ENCODE measurements around the gene UST.

UST gene

DNA sequence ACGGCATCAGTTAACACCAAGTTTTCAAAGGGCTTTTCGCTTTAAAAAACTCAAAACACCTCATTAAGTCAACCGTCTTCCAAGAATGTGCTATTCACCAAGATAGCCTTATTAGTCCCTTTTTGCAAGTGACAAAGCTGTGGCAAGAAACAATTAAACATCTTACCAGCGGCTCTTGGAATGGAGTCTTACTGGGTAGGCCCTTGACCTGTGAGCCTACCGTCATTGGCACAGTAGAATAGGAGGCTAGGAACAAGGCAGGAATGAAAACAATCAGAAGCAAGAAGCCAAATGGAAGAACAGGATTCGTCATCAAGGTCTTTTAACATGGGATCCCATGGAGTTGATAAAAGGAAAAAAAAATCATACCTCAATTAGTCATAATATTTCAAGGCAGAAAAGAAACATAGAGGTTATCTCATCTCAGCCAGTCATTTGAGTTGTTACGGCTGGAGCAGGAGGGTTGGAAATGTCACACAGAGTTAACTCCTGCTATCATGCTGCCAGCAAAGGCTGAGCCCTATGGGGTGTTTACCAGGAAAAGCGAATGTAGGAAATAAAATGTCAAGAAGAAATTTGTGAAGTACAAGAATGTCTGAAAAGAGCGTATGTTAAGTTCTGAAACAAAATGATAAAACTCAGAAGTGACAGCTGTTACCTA, 236.4 kb downstream of the UST start:
- Mint-ChIP-seq H3K36me3 (no peaks in the 10 kb centered on the region), H3K9me3 (ENCODE audit: low read depth) (no peaks in the 10 kb centered on the region)

DNA sequence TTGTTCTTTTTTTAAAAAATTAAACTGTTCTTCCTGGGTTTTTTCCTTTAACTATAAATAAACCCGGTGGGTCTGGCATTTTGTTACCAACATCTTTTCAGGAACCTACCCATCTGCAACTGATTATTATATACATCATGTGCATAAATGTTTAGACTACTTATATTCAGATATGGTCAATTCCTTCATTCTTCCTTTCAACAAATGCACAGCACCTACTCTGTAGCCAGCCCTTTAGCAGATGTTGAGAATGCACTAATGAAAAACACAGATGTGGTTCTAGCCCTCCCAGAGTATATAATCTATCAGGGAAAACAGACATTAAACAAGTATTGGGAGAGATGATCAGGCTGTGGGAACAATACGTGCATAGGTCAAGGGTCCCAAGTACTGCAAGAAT, 237.1 kb downstream of the UST start:
- Mint-ChIP-seq H3K4me3 (no peak overlapping the region), H3K9me3 (ENCODE audit: low read depth) (no peaks in the 10 kb centered on the region), H3K27ac (no peak overlapping the region), H3K36me3 (no peaks in the 10 kb centered on the region), H3K27me3 (peaks cover 2% of the 10 kb centered on the region), H3K4me1 (ENCODE audit: low read depth) (no peaks in the 10 kb centered on the region)

More for the DNA sequence above, 236.4 kb downstream of the UST start:
- no peak overlapping the region for H3K27ac Mint-ChIP-seq
- H3K27me3 Mint-ChIP-seq = peaks cover 2% of the 10 kb centered on the region
- no peaks in the 10 kb centered on the region for H3K4me1 Mint-ChIP-seq (ENCODE audit: low read depth)
- H3K4me3 Mint-ChIP-seq = no peak overlapping the region

DNA sequence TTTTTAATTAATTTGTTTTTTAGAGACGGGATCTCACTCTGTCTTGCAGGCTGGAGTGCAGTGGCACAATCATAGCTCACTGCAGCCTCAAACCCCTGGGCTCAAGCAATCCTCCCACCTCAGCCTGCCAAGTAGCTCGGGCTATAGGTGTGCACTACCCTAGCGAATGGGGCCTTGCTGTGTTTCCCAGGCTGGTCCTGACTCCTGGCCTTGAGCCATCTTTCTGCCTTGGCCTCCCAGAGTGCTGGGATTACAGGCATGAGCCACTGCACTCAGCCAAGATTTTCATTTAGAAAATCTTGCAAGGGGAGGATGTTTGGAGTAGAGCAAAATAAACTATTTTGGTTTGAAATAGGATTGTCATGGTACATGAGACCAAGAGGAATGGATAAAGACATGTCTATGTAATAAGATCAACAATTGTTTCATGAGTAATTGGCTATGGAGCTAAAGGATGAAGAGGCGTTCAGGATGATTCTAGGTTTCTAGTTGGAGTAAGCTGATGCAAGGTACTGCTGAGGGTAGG, 237.8 kb downstream of the UST start:
- H3K9me3 Mint-ChIP-seq (ENCODE audit: low read depth) = no peaks in the 10 kb centered on the region
- no peaks in the 10 kb centered on the region for H3K4me1 Mint-ChIP-seq (ENCODE audit: low read depth)
- no peak overlapping the region for H3K4me3 Mint-ChIP-seq
- H3K27me3 Mint-ChIP-seq = peaks cover 2% of the 10 kb centered on the region
- H3K27ac Mint-ChIP-seq = no peak overlapping the region
- H3K36me3 Mint-ChIP-seq = no peaks in the 10 kb centered on the region

DNA sequence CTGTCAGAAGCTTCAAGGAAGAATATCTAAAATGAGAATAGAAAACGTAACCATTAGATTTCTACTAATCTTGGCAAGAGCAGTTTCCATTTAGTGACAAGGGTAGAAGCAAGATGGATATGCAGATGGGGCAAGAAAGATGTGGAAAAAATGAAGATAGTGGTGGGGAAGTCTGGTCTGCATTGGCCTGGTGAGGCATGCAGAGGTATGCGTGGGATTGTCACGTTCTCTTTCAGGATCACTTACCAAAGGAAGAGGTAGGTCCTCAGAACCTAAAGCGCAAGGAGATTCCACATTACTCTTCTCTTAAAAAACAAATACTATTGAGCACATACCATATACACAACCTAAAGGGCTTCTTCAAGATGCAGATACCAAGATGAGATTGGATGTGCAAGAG, 238.7 kb downstream of the UST start:
- H3K27ac Mint-ChIP-seq = no peak overlapping the region
- H3K9me3 Mint-ChIP-seq (ENCODE audit: low read depth) = no peaks in the 10 kb centered on the region
- H3K27me3 Mint-ChIP-seq = peaks cover 2% of the 10 kb centered on the region
- H3K36me3 Mint-ChIP-seq = no peaks in the 10 kb centered on the region
- no peak overlapping the region for H3K4me3 Mint-ChIP-seq
- no peaks in the 10 kb centered on the region for H3K4me1 Mint-ChIP-seq (ENCODE audit: low read depth)

DNA sequence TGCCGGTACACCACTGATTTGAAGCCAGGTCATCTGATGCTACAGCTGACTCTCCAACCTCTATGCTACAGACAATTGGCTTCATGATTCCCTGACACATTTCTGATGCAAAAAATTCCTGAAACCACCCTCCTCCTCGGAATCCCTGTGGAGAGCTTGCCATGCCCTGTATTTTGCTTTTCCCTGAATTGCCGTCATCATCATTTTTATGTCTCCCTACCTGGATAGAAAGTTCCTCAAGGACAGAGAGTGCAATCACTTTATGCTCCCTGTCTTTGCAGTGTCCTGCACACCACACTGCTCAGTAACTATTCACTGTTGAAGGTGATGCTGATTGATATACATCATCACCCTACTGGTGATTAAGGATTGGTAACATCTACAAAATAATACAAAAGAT, 239.8 kb downstream of the UST start:
- H3K36me3 Mint-ChIP-seq = no peaks in the 10 kb centered on the region
- no peaks in the 10 kb centered on the region for H3K4me1 Mint-ChIP-seq (ENCODE audit: low read depth)
- peaks cover 2% of the 10 kb centered on the region for H3K27me3 Mint-ChIP-seq
- no peak overlapping the region for H3K4me3 Mint-ChIP-seq
- H3K9me3 Mint-ChIP-seq (ENCODE audit: low read depth) = no peaks in the 10 kb centered on the region
- no peak overlapping the region for H3K27ac Mint-ChIP-seq

DNA sequence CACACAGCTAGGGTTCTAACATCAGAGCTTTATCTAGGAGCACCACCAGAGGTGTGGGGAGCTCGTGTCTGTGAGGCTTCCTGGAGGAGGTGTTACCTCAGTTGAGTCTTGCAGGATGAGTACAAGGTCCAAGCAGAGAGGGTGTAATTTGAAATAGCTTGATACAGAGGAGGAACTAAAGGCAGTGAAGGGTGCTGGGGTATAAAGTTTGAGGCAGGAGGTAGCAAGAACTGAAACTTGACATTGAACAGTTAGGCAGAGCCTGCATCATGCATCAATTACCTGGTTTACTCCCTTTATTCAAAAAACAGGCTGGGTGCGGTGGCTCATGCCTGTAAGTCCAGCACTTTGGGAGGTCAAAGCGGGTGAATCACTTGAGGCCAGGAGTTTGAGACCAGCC, 241.2 kb downstream of the UST start:
- Mint-ChIP-seq H3K36me3 (peaks cover 2% of the 10 kb centered on the region), H3K27me3 (peaks cover 2% of the 10 kb centered on the region), H3K27ac (no peak overlapping the region), H3K9me3 (ENCODE audit: low read depth) (no peaks in the 10 kb centered on the region), H3K4me1 (ENCODE audit: low read depth) (no peaks in the 10 kb centered on the region), H3K4me3 (no peak overlapping the region)

DNA sequence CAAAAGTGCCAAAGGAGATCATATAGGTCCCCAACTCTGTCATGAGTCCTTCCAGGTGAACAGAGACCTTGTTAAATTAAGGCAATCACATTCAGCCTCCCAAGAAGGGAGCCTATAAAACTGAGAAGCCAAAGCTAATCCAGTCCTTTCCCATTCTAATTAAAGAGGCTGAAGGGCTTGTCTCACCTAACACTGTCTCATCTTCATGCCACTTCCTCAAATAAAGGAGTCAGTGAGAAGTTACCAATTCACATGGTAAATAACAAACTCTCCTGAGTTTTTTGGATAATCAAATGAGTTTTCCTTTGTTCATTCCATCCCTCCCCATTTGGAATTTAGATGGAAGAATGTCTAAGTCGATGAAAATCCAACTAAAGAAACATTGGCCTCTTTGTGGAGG, 242.8 kb downstream of the UST start:
- H3K27me3 Mint-ChIP-seq = peaks cover 2% of the 10 kb centered on the region
- H3K36me3 Mint-ChIP-seq = peaks cover 5% of the 10 kb centered on the region
- H3K4me3 Mint-ChIP-seq = no peak overlapping the region
- no peaks in the 10 kb centered on the region for H3K4me1 Mint-ChIP-seq (ENCODE audit: low read depth)
- H3K27ac Mint-ChIP-seq = no peak overlapping the region
- H3K9me3 Mint-ChIP-seq (ENCODE audit: low read depth) = no peaks in the 10 kb centered on the region

DNA sequence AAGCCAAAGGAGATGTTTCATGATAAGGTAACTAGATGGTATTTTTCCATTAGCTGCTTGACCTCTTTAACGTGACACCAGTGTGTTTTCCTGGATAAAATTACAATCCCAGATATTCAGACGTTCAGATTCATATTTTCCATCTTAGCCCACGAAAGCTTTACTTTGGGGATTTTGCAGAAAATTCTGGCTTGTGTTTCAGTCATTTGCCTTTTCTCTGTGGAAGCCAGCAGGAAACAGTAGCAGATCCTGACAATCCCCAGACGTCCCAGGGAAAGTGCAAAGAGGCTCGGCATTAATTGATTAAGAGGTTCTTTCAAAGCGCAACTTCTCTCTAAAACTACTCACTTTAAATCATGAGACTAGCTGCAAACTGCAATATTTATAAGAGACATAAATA, 243.6 kb downstream of the UST start:
- Mint-ChIP-seq H3K9me3 (ENCODE audit: low read depth) (no peaks in the 10 kb centered on the region), H3K4me1 (ENCODE audit: low read depth) (no peaks in the 10 kb centered on the region), H3K36me3 (peaks cover 6% of the 10 kb centered on the region), H3K4me3 (no peak overlapping the region), H3K27ac (no peak overlapping the region), H3K27me3 (peaks cover 2% of the 10 kb centered on the region)

DNA sequence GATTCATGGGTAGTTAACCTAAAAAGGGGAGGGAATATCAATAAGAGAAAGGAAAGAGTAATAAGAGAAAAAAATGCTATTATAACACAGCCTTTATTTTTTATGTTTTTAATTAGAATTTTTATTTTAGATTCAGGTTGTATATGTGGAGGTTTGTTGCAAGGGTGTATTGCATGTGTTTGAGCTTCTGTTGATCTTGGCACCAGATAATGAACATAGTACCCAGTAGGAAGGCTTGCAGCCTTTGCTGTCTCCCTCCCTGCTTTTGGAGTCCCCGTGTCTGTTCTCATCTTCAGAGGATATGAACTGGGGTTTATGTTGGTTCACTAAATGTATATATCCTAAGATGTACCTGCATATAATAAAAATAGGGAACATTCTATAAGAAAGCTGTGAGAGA, 250.0 kb downstream of the UST start:
- no peak overlapping the region for H3K27ac Mint-ChIP-seq
- H3K4me3 Mint-ChIP-seq = no peak overlapping the region
- peaks cover 8% of the 10 kb centered on the region for H3K4me1 Mint-ChIP-seq (ENCODE audit: low read depth)
- peaks cover 5% of the 10 kb centered on the region for H3K9me3 Mint-ChIP-seq (ENCODE audit: low read depth)
- H3K27me3 Mint-ChIP-seq = no peaks in the 10 kb centered on the region
- H3K36me3 Mint-ChIP-seq = peaks cover 13% of the 10 kb centered on the region

DNA sequence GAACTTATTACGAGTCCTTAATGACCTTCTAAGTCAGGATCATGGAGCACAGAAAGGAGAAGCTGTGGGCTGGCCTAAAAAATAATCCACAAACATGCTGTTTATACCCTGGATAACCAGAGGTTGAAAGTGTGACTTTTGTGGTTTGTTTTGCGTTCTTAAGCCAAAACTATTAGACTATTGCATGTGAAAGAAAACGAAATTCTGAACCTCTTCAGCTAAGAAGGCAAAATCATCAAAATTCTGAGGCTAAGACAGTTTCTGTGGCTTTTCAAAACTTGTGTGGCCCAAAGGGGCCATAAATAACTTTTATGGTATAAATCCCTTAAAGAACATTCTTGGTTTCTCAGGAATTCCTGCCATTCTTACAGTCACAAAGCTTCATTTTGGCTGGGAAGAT, 251.0 kb downstream of the UST start:
- Mint-ChIP-seq H3K27ac (no peak overlapping the region), H3K9me3 (ENCODE audit: low read depth) (peaks cover 5% of the 10 kb centered on the region), H3K36me3 (peaks cover 11% of the 10 kb centered on the region), H3K27me3 (no peaks in the 10 kb centered on the region), H3K4me1 (ENCODE audit: low read depth) (peaks cover 8% of the 10 kb centered on the region), H3K4me3 (no peak overlapping the region)

DNA sequence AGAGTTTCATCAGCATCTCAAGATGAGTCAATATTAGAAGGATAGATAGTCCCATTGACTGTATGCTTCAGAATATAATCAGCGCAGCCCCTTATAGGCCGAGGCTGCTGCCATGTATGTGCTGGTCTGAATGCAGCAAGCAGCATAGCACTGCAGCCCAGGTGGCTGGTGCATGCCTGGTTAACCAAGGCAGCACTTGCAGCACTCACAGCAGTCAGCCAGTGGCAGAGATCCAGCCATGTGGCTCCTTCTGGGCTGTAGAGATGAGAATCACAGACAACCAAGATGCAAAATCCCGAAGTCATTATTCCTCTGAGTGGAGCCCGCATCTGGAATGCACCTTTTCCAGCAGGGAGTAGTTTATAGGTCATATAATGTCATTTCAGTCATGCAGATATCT, 251.9 kb downstream of the UST start:
- Mint-ChIP-seq H3K4me1 (ENCODE audit: low read depth) (peaks cover 8% of the 10 kb centered on the region), H3K36me3 (peaks cover 11% of the 10 kb centered on the region), H3K27me3 (no peaks in the 10 kb centered on the region), H3K27ac (no peak overlapping the region), H3K9me3 (ENCODE audit: low read depth) (peaks cover 5% of the 10 kb centered on the region), H3K4me3 (no peak overlapping the region)

DNA sequence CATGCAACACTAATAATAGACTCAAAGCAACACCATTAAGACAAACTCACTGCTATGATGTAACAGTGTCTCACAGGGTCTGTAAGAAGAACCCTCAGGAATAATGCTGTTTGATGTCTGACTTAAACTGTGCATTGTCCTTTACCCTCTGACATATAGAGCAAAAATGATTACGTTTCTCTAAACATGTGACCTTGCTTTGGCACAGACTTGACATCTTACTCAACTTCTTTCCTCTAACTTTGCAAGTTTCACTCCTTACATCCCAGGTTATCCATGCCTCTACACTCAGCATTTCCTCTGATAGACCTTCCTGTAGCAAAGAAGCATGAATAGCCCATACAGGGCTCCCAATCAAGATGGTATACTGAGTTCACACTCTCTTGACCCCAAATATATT, 252.7 kb downstream of the UST start:
- peaks cover 9% of the 10 kb centered on the region for H3K36me3 Mint-ChIP-seq
- peaks cover 5% of the 10 kb centered on the region for H3K9me3 Mint-ChIP-seq (ENCODE audit: low read depth)
- H3K27ac Mint-ChIP-seq = no peak overlapping the region
- H3K4me1 Mint-ChIP-seq (ENCODE audit: low read depth) = peaks cover 8% of the 10 kb centered on the region
- H3K4me3 Mint-ChIP-seq = no peak overlapping the region
- H3K27me3 Mint-ChIP-seq = no peaks in the 10 kb centered on the region

DNA sequence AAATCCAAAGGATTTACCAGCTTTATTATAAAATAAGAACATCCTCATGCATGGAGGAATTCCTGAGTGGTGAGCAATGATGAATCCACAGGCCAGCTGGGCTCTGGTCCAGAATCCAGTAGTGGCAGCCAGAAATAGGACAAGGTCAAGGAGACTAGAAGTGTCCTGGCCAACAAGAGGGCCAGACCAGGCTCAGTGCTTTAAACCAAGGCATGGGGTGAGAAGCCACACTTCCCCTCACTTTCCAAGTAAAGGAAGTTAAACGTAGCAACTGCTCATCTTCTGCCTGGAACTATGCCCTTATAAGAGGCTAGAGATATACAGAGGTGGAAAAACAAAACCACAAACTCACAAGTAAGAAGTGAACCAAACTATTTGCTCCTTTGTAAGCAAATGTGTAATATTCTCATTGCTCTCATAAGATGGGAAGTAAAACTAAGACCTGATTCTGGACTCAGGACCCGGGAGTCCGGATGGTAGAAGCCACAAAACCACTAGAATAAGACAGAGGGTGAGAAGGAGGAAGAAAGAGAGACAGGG, 253.2 kb downstream of the UST start:
- Mint-ChIP-seq H3K36me3 (peaks cover 7% of the 10 kb centered on the region), H3K4me3 (no peak overlapping the region), H3K4me1 (ENCODE audit: low read depth) (peaks cover 8% of the 10 kb centered on the region), H3K27ac (peak overlapping the region; percentile 19), H3K27me3 (no peaks in the 10 kb centered on the region), H3K9me3 (ENCODE audit: low read depth) (peaks cover 5% of the 10 kb centered on the region)

DNA sequence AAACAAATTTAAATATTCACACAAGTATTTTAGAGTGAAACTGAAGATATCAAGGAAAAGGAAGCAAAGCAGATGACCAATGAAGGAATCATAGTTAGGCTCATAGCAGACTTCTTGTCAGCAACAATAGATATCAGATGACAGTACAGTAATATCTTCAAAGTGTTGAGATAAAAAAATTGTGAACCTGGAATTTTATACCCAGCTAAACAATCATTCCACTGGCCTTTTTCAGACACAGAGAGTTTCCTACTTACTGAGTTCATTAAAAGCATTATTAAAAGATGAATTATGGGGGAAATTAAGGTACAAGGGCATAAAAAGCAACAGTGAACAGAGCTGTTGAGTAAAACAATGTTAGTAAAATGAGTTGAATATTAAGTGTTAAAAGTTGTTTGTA, 254.6 kb downstream of the UST start:
- Mint-ChIP-seq H3K4me1 (ENCODE audit: low read depth) (peaks cover 8% of the 10 kb centered on the region), H3K36me3 (peaks cover 7% of the 10 kb centered on the region), H3K4me3 (no peak overlapping the region), H3K27ac (no peak overlapping the region), H3K9me3 (ENCODE audit: low read depth) (peaks cover 5% of the 10 kb centered on the region), H3K27me3 (no peaks in the 10 kb centered on the region)

DNA sequence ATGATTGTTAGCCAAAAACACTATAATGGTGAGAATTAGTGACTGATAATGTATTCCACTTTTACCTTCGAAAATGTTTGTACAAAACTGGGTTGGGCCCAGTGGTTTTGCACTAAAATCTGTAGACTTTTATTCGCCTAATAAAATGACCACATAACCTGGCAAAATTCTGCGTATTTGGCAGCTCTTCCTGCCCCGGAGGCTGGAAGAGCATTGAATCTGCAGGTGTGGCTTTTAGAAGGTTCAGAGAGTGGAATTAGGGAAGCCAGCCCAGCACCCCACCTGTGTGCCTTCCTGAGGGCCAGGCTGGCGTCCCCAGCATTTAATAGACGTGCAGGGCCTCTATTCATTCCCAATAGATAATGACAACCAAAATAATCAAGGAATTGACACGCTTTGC, 256.7 kb downstream of the UST start:
- H3K4me3 Mint-ChIP-seq = no peak overlapping the region
- H3K4me1 Mint-ChIP-seq (ENCODE audit: low read depth) = peaks cover 8% of the 10 kb centered on the region
- H3K27ac Mint-ChIP-seq = no peak overlapping the region
- peaks cover 5% of the 10 kb centered on the region for H3K9me3 Mint-ChIP-seq (ENCODE audit: low read depth)
- peaks cover 2% of the 10 kb centered on the region for H3K27me3 Mint-ChIP-seq
- peaks cover 9% of the 10 kb centered on the region for H3K36me3 Mint-ChIP-seq

DNA sequence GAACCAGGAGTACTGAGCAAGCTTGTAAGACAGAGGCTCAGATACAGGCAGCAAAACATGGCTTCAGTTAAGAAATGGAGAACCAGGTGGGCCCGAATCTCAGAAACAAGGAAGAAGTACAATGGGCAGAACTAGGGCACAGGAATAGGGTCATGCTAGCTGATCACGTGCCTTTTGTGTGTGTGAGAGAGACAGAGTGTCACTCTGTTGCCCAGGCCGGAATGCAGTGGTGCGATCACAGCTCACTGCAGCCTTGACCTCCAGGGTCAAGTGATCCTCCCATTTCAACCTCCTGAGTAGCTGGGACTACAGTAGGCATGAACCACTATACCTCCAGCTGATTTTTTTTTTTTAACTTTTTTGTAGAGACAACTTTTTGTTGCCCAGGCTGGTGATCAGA, 257.8 kb downstream of the UST start:
- Mint-ChIP-seq H3K4me1 (ENCODE audit: low read depth) (peaks cover 8% of the 10 kb centered on the region), H3K36me3 (peaks cover 9% of the 10 kb centered on the region), H3K9me3 (ENCODE audit: low read depth) (peaks cover 5% of the 10 kb centered on the region), H3K27ac (no peak overlapping the region), H3K4me3 (no peak overlapping the region), H3K27me3 (peaks cover 2% of the 10 kb centered on the region)
